Measurements from ENCODE around the gene SSBP3. TPM values are rescaled to one million over a fixed set of nuclear protein-coding genes. Genes with fewer than 3 reads are reported as not detected.
A peak's percentile ranks its signal among the peaks of the same experiment; 100 is the strongest.

The SSBP3 gene
- total RNA-seq, 1 experiment from 2014 or later, result 15.0 TPM

- H3K27me3 ChIP-seq (ENCODE audit: low read length), result no peaks in the 10 kb centered on the region
- no peaks in the 10 kb centered on the region for H3K9me3 ChIP-seq (ENCODE audit: low read length)
- peaks cover 10% of the 10 kb centered on the region for H3K4me1 ChIP-seq (ENCODE audit: insufficient read depth, low read length)
- H3K9ac ChIP-seq (ENCODE audit: low read length), result no peak overlapping the region
- no peak overlapping the region for H3K4me2 ChIP-seq (ENCODE audit: low read length)
- POLR2A ChIA-PET (ENCODE audit: unreplicated experiment), result no interaction called here
- H3F3A ChIP-seq (ENCODE audit: low read length, unreplicated experiment), result no peaks in the 10 kb centered on the region
- H3K9me2 ChIP-seq (replicated peaks; ENCODE audit: low read length), result no peaks in the 10 kb centered on the region
- no peaks in the 10 kb centered on the region for H3K79me2 ChIP-seq (ENCODE audit: low read length)
- no peaks in the 10 kb centered on the region for H3K36me3 ChIP-seq (ENCODE audit: low read depth, low read length)
- BruUV-seq (replicated peaks), result no TSS peak
- H4K20me1 ChIP-seq (ENCODE audit: low read length), result no peaks in the 10 kb centered on the region
- no peak for DNase-seq
- TF ChIP-seq EZH2 (IDR thresholded peaks at IDR 0.05; ENCODE audit: low read length, unreplicated experiment), result no peak
- CTCF ChIA-PET, result no interaction called here
- H2AFZ ChIP-seq (ENCODE audit: low read length), result no peak overlapping the region
- intact Hi-C loops (cut with micrococcal nuclease), result no loop called here
- no peak overlapping the region for H3K27ac ChIP-seq (ENCODE audit: low read length)
- no peak overlapping the region for H3K4me3 ChIP-seq (ENCODE audit: low read length)
- ATAC-seq, result no peak
These were observed 27.9 kb downstream of the SSBP3 start for GRCh38 chr1:54378157-54378873.

- Histone ChIP-seq H2AFZ (ENCODE audit: low read length) (no peak overlapping the region), H3K9ac (ENCODE audit: low read length) (no peak overlapping the region), H3F3A (ENCODE audit: low read length, unreplicated experiment) (no peaks in the 10 kb centered on the region), H3K4me2 (ENCODE audit: low read length) (no peak overlapping the region), H3K27me3 (ENCODE audit: low read length) (no peaks in the 10 kb centered on the region), H3K9me3 (ENCODE audit: low read length) (no peaks in the 10 kb centered on the region), H3K9me2 (replicated peaks; ENCODE audit: low read length) (no peaks in the 10 kb centered on the region), H3K27ac (ENCODE audit: low read length) (no peak overlapping the region), H4K20me1 (ENCODE audit: low read length) (no peaks in the 10 kb centered on the region), H3K4me1 (ENCODE audit: insufficient read depth, low read length) (peaks cover 10% of the 10 kb centered on the region), H3K79me2 (ENCODE audit: low read length) (no peaks in the 10 kb centered on the region), H3K4me3 (ENCODE audit: low read length) (no peak overlapping the region), H3K36me3 (ENCODE audit: low read depth, low read length) (no peaks in the 10 kb centered on the region)
- POLR2A ChIA-PET (ENCODE audit: unreplicated experiment), result no interaction called here
- ATAC-seq (no peak), DNase-seq (no peak)
- no peak for TF ChIP-seq CTCF (conservative IDR thresholded peaks at IDR 0.05; ENCODE audit: low read depth, low read length)
- no peak for TF ChIP-seq EZH2 (IDR thresholded peaks at IDR 0.05; ENCODE audit: low read length, unreplicated experiment)
- no TSS peak for BruUV-seq (replicated peaks)
- CTCF ChIA-PET, result no interaction called here
- intact Hi-C loops (cut with micrococcal nuclease), result no loop called here
These were observed 29.0 kb downstream of the SSBP3 start for GRCh38 chr1:54377040-54377691.

- H3K9me3 ChIP-seq (ENCODE audit: low read length), result no peaks in the 10 kb centered on the region
- TF ChIP-seq EZH2 (IDR thresholded peaks at IDR 0.05; ENCODE audit: low read length, unreplicated experiment), result no peak
- TF ChIP-seq CTCF (conservative IDR thresholded peaks at IDR 0.05; ENCODE audit: low read depth, low read length), result no peak
- no peak for TF ChIP-seq EZH2phosphoT487 (IDR thresholded peaks at IDR 0.05; ENCODE audit: borderline replicate concordance, low read length)
- POLR2A ChIA-PET (ENCODE audit: unreplicated experiment), result no interaction called here
- CTCF ChIA-PET, result no interaction called here
- no peaks in the 10 kb centered on the region for H3F3A ChIP-seq (ENCODE audit: low read length, unreplicated experiment)
- no peak overlapping the region for H3K4me3 ChIP-seq (ENCODE audit: low read length)
- peaks cover 10% of the 10 kb centered on the region for H3K4me1 ChIP-seq (ENCODE audit: insufficient read depth, low read length)
- no peaks in the 10 kb centered on the region for H4K20me1 ChIP-seq (ENCODE audit: low read length)
- no peak overlapping the region for H3K9ac ChIP-seq (ENCODE audit: low read length)
- H3K4me2 ChIP-seq (ENCODE audit: low read length), result no peak overlapping the region
- no TSS peak for BruUV-seq (replicated peaks)
- intact Hi-C loops (cut with micrococcal nuclease), result no loop called here
- ATAC-seq (peak; percentile 51; the same call in 1 of the 2 replicates), DNase-seq (peak; percentile 18)
- H3K9me2 ChIP-seq (replicated peaks; ENCODE audit: low read length), result no peaks in the 10 kb centered on the region
- no peaks in the 10 kb centered on the region for H3K27me3 ChIP-seq (ENCODE audit: low read length)
- H3K36me3 ChIP-seq (ENCODE audit: low read depth, low read length), result no peaks in the 10 kb centered on the region
- no peak overlapping the region for H2AFZ ChIP-seq (ENCODE audit: low read length)
- no peaks in the 10 kb centered on the region for H3K79me2 ChIP-seq (ENCODE audit: low read length)
- H3K27ac ChIP-seq (ENCODE audit: low read length), result no peak overlapping the region
These were observed 29.7 kb downstream of the SSBP3 start for GRCh38 chr1:54376430-54377039.
